Astrocyte (in vitro differentiated cells and primary cell): Measurements from ENCODE around the gene IWS1.

Source experiments
- CTCF ChIP-seq: IDR thresholded peaks from 2 replicates; pipeline ENCODE4 v1.5.1; 2011; ENCODE audit warnings: low read depth, mild to moderate bottlenecking, inconsistent platforms, low read length, moderate library complexity; ENCODE audit not compliant: insufficient read depth
- EZH2 ChIP-seq: IDR thresholded peaks from 2 replicates; pipeline ENCODE4 v1.6.1; 2012; ENCODE audit warnings: mild to moderate bottlenecking, low read length, inconsistent platforms; ENCODE audit not compliant: insufficient read depth

GRCh38 chr2:127490283-127490682 lies 36.0 kb downstream of the IWS1 start:
- TF ChIP-seq CTCF, result no peak
- TF ChIP-seq EZH2, result no peak
